Trophoblast cell (in vitro differentiated cells and primary cell): ENCODE data around the gene BRWD1.
A peak's percentile ranks its signal among the peaks of the same experiment; 100 is the strongest.

Source experiments
- DNase-seq, 2 donors: peaks; one replicate each; pipeline ENCODE4 v3.0.0-alpha.2; 2016
- H2AFZ ChIP-seq: 2 replicates; pipeline ENCODE4 v1.6.1; 2013; ENCODE audit warnings: low read length, moderate library complexity, mild to moderate bottlenecking; ENCODE audit not compliant: insufficient read depth, poor library complexity
- H2AK5ac ChIP-seq: 2 replicates; pipeline ENCODE4 v1.6.1; 2013; ENCODE audit warnings: mild to moderate bottlenecking, low read length
- H2BK120ac ChIP-seq: 2 replicates; pipeline ENCODE4 v1.6.1; 2013; ENCODE audit warnings: low read length, mild to moderate bottlenecking, moderate library complexity; ENCODE audit not compliant: insufficient read depth, poor library complexity
- H2BK12ac ChIP-seq: 2 replicates; pipeline ENCODE4 v1.6.1; 2013; ENCODE audit warnings: mild to moderate bottlenecking, low read length, moderate library complexity
- H2BK5ac ChIP-seq: 2 replicates; pipeline ENCODE4 v1.6.1; 2013; ENCODE audit warnings: low read length, low read depth, moderate library complexity, mild to moderate bottlenecking; ENCODE audit not compliant: poor library complexity
- H3K14ac ChIP-seq: 2 replicates; pipeline ENCODE4 v1.6.1; 2013; ENCODE audit warnings: mild to moderate bottlenecking, low read length
- H3K18ac ChIP-seq: 2 replicates; pipeline ENCODE4 v1.6.1; 2013; ENCODE audit warnings: mild to moderate bottlenecking, low read length
- H3K23ac ChIP-seq: 2 replicates; pipeline ENCODE4 v1.6.1; 2013; ENCODE audit warnings: low read length
- H3K27ac ChIP-seq: 2 replicates; pipeline ENCODE4 v1.5.1; 2013; ENCODE audit warnings: low read depth, mild to moderate bottlenecking, inconsistent platforms, low read length, moderate library complexity
- H3K27me3 ChIP-seq: 2 replicates; pipeline ENCODE4 v1.6.1; 2013; ENCODE audit warnings: inconsistent platforms, mild to moderate bottlenecking, low read length, moderate library complexity; ENCODE audit not compliant: insufficient read depth
- H3K36me3 ChIP-seq, 2 experiments: 1 replicate in 1 of 2; 2 replicates in 1 of 2; pipeline ENCODE4 v1.6.1; 2013; ENCODE audit warnings: low read length in 2 of 2, mild to moderate bottlenecking in 2 of 2, moderate library complexity in 1 of 2; ENCODE audit not compliant: insufficient read depth in 2 of 2, control insufficient read depth in 1 of 2
- H3K4ac ChIP-seq: 2 replicates; pipeline ENCODE4 v1.6.1; 2013; ENCODE audit warnings: low read depth, mild to moderate bottlenecking, low read length, moderate library complexity
- H3K4me1 ChIP-seq, 2 experiments: 1 replicate in 1 of 2; 2 replicates in 1 of 2; pipeline ENCODE4 v1.6.1; 2013; ENCODE audit warnings: low read length in 2 of 2, mild to moderate bottlenecking in 2 of 2, moderate library complexity in 1 of 2; ENCODE audit not compliant: insufficient read depth in 2 of 2, control insufficient read depth in 1 of 2
- H3K4me2 ChIP-seq: 2 replicates; pipeline ENCODE4 v1.6.1; 2013; ENCODE audit warnings: inconsistent platforms, mild to moderate bottlenecking, low read length, moderate library complexity
- H3K4me3 ChIP-seq: 2 replicates; pipeline ENCODE4 v1.5.1; 2013; ENCODE audit warnings: mild to moderate bottlenecking, low read depth, low read length, inconsistent platforms
- H3K79me1 ChIP-seq: one replicate; pipeline ENCODE4 v1.6.1; 2013; ENCODE audit warnings: low read length
- H3K79me2 ChIP-seq: 2 replicates; pipeline ENCODE4 v1.6.1; 2013; ENCODE audit warnings: low read length, mild to moderate bottlenecking; ENCODE audit not compliant: control insufficient read depth, insufficient read depth, poor library complexity
- H3K9ac ChIP-seq: 2 replicates; pipeline ENCODE4 v1.6.1; 2013; ENCODE audit warnings: mild to moderate bottlenecking, low read length
- H3K9me3 ChIP-seq: 2 replicates; pipeline ENCODE4 v1.6.1; 2013; ENCODE audit warnings: low read depth, mild to moderate bottlenecking, control low read depth, inconsistent platforms, low read length; ENCODE audit not compliant: insufficient read depth
- H4K12ac ChIP-seq: 2 replicates; pipeline ENCODE4 v1.6.1; 2013; ENCODE audit warnings: low read depth, mild to moderate bottlenecking, low read length, moderate library complexity
- H4K8ac ChIP-seq: 2 replicates; pipeline ENCODE4 v1.6.1; 2013; ENCODE audit warnings: low read depth, mild to moderate bottlenecking, low read length, moderate library complexity
- H4K91ac ChIP-seq: one replicate; pipeline ENCODE4 v1.6.1; 2013; ENCODE audit warnings: low read depth, mild to moderate bottlenecking, low read length, moderate library complexity
- WGBS: extraction: QIAGEN DNeasy Blood & Tissue Kit; methylation state at CpG from one replicate; pipeline ENCODE4 v1.1.7; 2013; ENCODE audit warnings: missing lambda C conversion rate; ENCODE audit not compliant: insufficient read length, insufficient coverage; ENCODE audit errors: extremely low coverage; 5-methylcytosine and 5-hydroxymethylcytosine counted together

The BRWD1 gene

GRCh38 chr21:39196838-39197237 is 116.6 kb downstream of the BRWD1 start:
- Histone ChIP-seq H4K8ac (no peak overlapping the region), H4K91ac (no peak overlapping the region), H3K79me1 (no peaks in the 10 kb centered on the region), H2AFZ (no peak overlapping the region), H3K36me3 (peaks cover 3 to 18% of the 10 kb centered on the region in 2 experiments), H2BK120ac (no peak overlapping the region), H3K4ac (no peak overlapping the region), H3K14ac (no peak overlapping the region), H3K27ac (no peak overlapping the region), H3K9ac (no peak overlapping the region), H3K18ac (no peak overlapping the region), H2BK5ac (no peak overlapping the region), H3K9me3 (no peaks in the 10 kb centered on the region), H3K27me3 (no peaks in the 10 kb centered on the region), H3K23ac (no peak overlapping the region), H3K4me2 (no peak overlapping the region), H3K4me1 (no peaks in the 10 kb centered on the region), H2AK5ac (no peak overlapping the region), H3K4me3 (no peak overlapping the region), H4K12ac (no peak overlapping the region), H3K79me2 (no peaks in the 10 kb centered on the region), H2BK12ac (no peak overlapping the region)
- WGBS, result no CpG with 5 or more reads among the region's 1 CpG
- DNase-seq, result no peak

GRCh38 chr21:39196310-39196709 is 117.1 kb downstream of the BRWD1 start:
- Histone ChIP-seq H2BK120ac (no peak overlapping the region), H2BK12ac (no peak overlapping the region), H2BK5ac (no peak overlapping the region), H3K14ac (no peak overlapping the region), H3K27ac (no peak overlapping the region), H3K4ac (no peak overlapping the region), H3K4me1 (no peaks in the 10 kb centered on the region), H2AK5ac (no peak overlapping the region), H3K9ac (no peak overlapping the region), H3K27me3 (no peaks in the 10 kb centered on the region), H2AFZ (no peak overlapping the region), H4K12ac (no peak overlapping the region), H4K8ac (no peak overlapping the region), H3K9me3 (no peaks in the 10 kb centered on the region), H3K79me2 (no peaks in the 10 kb centered on the region), H3K18ac (no peak overlapping the region), H3K79me1 (no peaks in the 10 kb centered on the region), H3K36me3 (peaks cover 3 to 17% of the 10 kb centered on the region in 2 experiments), H3K4me3 (no peak overlapping the region), H3K23ac (no peak overlapping the region), H4K91ac (no peak overlapping the region), H3K4me2 (no peak overlapping the region)
- no peak for DNase-seq
- no CpG with 5 or more reads among the region's 7 CpGs for WGBS

- no peak overlapping the region for H3K27ac ChIP-seq
- H4K8ac ChIP-seq, result no peak overlapping the region
- no peak overlapping the region for H3K4me2 ChIP-seq
- no peak overlapping the region for H3K23ac ChIP-seq
- no peak overlapping the region for H2AK5ac ChIP-seq
- no peak overlapping the region for H3K4ac ChIP-seq
- H2BK120ac ChIP-seq, result no peak overlapping the region
- no peak overlapping the region for H4K12ac ChIP-seq
- H3K79me2 ChIP-seq, result no peaks in the 10 kb centered on the region
- H3K27me3 ChIP-seq, result no peaks in the 10 kb centered on the region
- WGBS, result no CpG with 5 or more reads among the region's 1 CpG
- H3K4me3 ChIP-seq, result no peak overlapping the region
- DNase-seq, result no peak
- no peak overlapping the region for H4K91ac ChIP-seq
- no peak overlapping the region for H2BK12ac ChIP-seq
- H3K18ac ChIP-seq, result no peak overlapping the region
- H3K4me1 ChIP-seq, result no peaks in the 10 kb centered on the region
- no peak overlapping the region for H3K9ac ChIP-seq
- H3K79me1 ChIP-seq, result no peaks in the 10 kb centered on the region
- no peaks in the 10 kb centered on the region for H3K9me3 ChIP-seq
- no peak overlapping the region for H2AFZ ChIP-seq
- H3K36me3 ChIP-seq, result peaks cover 0 to 4% of the 10 kb centered on the region in 2 experiments
- H3K14ac ChIP-seq, result no peak overlapping the region
- no peak overlapping the region for H2BK5ac ChIP-seq
These were observed 120.1 kb downstream of the BRWD1 start for GRCh38 chr21:39193380-39193779.

- H3K79me1 ChIP-seq, result no peaks in the 10 kb centered on the region
- no peak overlapping the region for H4K91ac ChIP-seq
- no peak overlapping the region for H2AK5ac ChIP-seq
- no peak overlapping the region for H3K4ac ChIP-seq
- no peak overlapping the region for H4K8ac ChIP-seq
- H3K4me1 ChIP-seq, result no peaks in the 10 kb centered on the region
- H2BK12ac ChIP-seq, result no peak overlapping the region
- H3K79me2 ChIP-seq, result no peaks in the 10 kb centered on the region
- no peaks in the 10 kb centered on the region for H3K36me3 ChIP-seq
- H2BK5ac ChIP-seq, result no peak overlapping the region
- H2BK120ac ChIP-seq, result no peak overlapping the region
- no peak overlapping the region for H3K4me2 ChIP-seq
- no peak overlapping the region for H4K12ac ChIP-seq
- H3K27ac ChIP-seq, result no peak overlapping the region
- no peak overlapping the region for H2AFZ ChIP-seq
- H3K27me3 ChIP-seq, result no peaks in the 10 kb centered on the region
- no peak overlapping the region for H3K4me3 ChIP-seq
- H3K14ac ChIP-seq, result no peak overlapping the region
- no peaks in the 10 kb centered on the region for H3K9me3 ChIP-seq
- no peak overlapping the region for H3K9ac ChIP-seq
- peak in 1 of 2 donors; percentile 9 for DNase-seq
- H3K23ac ChIP-seq, result no peak overlapping the region
- no peak overlapping the region for H3K18ac ChIP-seq
These were observed 123.4 kb downstream of the BRWD1 start for GRCh38 chr21:39189857-39190604.
